T-helper 1 cell treated with Interleukin-12 subunit alpha and Interleukin-12 subunit beta and Interleukin-4 antibody, amounts not matched to agents 30 ng/mL and 1 ng/mL, for 36 hours (primary cell): ENCODE data around the gene SYNE1. TPM values are rescaled to one million over a fixed set of nuclear protein-coding genes. Genes with fewer than 3 reads are reported as not detected.
"Not testable (repeated sequence)": the region's sequence is repeated elsewhere in the genome, so short reads cannot be mapped to it uniquely, and the experiment has no call there.

Source experiments
- intact Hi-C: fragments of 100-400 bp; cut with micrococcal nuclease; formaldehyde crosslinking; loops from one replicate; pipeline ENCODE4 v1.15.1; 2024
- total RNA-seq: library from RNA; stranded (reverse); gene quantifications from 2 replicates; pipeline ENCODE4 v1.2.3, GENCODE V29; 2022

SYNE1 gene
- total RNA-seq, 1 donor from 2014 or later, result 83.5 TPM

DNA sequence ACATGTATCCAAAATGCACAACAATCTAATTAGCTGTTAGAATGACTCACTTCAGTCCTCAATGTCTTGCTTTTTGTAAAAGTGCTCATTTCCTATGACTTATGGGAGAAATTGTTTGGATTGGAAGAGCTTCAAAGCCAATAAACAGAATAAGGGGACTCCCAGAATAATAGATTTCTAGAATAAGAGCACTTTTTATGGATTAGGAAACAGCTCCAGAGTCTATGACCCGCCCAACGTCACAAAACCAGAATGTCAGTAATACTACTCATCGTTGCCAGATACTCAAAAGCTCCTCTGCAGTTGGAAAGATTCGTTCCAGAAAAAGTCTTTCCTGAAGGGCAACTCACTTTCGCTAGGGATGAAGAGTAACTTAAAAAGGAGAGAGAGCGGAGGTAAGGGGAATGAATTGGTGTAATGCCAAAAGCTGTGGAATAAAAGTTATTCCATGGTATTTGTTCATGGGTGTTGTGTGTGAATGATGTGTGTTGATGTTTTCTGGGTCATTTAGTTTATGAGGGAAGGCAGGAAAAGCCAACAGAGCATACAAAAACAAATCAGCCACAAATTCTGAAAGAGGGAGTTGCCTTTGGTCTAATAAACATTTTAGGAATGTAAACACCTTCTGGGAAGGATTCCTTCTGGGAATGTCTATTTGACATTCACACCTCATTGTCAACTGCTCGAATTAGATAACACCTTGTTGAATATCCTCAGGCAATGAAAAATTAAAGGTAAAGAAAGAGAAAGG, 64.6 kb downstream of the SYNE1 start:
- intact Hi-C loops, result no loop called here

DNA sequence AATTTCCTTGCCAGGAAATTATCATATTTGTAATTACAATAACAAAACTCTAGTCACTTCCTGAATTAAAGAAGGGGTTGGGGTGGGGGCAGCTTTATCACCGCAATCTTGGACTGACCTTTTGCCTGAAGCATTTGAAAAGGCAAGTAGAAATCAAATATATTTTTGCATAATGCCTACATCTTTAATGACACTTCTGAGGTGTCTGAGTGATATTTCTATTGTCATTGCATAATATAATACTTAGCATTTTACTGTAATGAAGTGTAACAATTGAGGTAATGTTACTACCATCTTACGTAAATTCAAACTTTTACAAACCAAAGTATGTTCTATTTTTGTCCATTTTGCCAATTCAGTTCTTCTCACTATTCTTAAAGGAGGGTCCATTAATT, 65.2 kb downstream of the SYNE1 start:
- intact Hi-C loops, result no loop called here

DNA sequence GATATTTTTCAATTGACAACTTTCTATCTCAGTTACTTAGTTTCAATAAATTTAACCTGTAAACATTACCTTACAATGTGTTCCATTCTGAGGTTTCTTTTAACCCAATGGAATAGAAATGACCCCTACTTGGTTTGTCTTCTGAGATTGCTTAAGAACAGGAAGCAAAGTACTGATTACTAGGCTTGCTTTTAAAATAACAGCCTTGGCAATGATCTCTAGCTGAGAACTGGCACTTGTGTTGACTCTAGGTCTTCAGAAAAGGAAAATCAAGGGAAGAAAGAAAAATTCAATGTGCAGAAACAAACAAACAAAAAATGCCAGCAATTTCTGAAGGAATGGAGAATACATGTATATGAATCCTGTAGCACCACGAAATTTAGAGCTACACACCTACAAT, 66.1 kb downstream of the SYNE1 start:
- intact Hi-C loops, result no loop called here

DNA sequence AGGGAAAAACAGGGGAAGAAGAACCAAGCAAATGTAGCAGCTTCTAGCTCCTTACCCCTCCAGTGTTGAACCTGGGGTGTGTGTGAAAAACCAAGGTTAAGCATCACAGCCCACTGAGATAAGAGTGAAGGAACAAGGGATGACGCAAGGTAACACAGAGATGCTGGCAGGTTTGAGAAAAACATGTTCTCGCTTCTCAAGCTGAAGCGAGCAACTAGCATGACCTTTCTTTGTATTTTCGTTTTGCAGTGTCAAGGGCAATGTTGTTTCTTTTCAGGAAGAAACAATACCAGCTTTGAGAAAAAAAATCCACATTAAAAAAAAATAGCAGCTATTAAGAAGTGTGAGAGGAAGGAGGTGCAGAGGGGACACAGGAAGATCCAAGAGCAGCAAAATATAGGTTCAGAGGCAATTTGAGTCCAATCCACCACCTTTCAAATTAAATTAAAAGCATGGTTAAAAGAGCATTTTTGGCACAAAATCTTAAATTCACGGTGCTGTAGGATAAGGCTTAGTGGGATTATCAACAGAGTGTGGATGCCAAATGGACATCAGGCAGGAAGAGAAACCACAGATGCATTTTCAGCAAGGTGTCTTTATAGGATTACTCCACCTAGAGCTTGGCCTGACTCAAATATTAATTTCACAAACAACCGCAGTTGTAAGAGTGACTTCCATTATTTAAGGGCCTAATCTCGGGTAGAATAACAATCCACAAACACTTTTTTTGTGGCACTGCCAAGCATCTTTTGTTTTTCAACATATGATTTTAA, 70.9 kb downstream of the SYNE1 start:
- intact Hi-C loops, result no loop called here

DNA sequence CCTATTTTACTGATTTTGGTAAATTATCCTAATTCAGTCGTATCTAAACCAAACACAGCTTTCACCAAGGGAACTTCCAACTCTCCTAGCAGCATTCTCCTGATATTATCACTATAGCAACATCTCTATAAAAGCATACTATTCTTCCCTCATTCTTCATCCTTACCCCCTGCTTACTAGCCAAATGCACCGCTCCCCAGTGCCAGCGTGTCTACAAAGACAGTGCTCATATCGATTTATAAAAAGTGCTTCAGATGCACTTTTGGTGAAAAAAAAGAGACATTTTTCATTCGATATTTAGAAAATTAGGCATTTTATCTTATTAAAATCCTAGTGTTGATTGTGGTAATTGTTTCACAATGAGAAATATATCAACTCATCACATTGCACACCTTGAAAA, 74.0 kb downstream of the SYNE1 start:
- intact Hi-C loops, result no loop called here

DNA sequence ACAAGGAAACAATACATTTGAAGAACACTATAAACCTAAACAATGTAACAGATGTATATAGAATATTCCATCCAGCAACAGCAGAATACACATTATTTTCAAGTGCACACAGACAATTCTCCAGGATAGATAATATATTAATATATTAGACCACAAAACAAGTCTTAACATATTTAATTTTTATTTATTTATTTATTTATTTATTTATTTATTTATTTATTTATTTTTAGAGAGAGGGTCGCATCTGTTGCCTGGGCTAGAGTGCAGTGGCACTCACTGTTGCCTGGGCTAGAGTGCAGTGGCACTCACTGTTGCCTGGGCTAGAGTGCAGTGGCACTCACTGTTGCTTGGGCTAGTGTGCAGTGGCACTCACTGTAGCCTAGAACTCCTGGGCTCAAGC, 78.4 kb downstream of the SYNE1 start:
- intact Hi-C loops, result not testable (repeated sequence)

DNA sequence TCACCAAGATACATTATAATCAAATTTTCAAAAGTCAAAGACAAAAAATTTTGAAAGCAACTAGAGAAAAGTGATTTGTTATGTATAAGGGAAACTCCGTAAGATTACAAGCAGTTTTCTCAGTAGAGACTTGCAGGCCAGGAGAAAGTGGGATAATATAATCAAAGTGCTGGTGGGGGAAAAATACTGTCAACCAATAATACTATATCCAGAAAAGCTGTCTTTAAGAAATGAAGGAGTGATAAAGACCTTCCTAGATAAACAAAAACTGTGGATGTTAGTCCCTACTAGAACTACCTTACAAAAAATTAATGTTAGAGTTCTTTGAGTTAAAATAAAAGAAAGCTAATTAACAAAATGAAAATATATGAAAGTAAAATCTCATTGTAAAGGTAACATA, 79.7 kb downstream of the SYNE1 start:
- intact Hi-C loops, result no loop called here

DNA sequence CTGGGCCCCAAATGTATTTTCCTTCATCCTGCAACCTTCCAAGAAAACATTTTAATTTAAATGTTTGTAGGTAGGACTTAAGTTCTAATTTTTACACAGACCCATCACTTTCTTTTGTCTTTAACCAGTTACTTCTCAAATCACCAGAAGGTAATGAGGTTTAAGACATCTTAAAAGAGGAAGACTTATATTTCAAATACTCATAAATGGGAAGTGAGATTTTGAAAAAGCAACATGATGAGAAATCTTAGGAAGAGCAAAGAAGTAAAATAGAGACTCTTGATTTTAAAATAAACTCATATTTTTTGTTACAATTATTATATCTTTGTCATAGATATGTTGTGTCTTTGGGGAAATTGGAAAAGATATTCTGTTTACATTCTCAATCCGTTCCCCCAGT, 82.3 kb downstream of the SYNE1 start:
- intact Hi-C loops, result no loop called here

DNA sequence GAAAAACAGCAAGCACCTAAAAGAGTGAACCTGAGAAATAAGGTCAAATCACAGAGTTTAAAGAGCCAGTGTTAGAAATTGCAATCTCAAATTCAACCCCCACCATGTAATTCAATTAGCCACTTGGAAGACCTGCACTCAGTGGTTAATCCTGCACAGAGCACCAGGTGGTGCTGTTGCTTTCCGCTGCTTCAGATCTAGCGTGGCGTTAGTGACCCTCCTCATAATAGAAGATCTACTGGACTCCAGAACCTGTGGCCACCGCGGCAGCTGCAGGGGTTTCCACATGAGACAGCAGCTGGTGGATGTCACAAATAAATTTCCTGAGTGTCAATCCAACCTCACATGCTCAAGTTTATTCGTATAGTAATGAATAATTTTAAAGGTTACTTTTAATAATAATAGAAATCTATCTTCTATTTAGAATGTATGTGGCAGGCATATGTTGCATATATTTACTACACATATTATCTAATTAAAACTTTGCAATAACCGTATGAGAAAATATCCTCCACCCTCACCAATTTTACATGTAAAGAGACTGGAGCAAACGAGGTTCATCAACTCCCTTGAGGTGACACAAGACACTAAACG, 84.4 kb downstream of the SYNE1 start:
- intact Hi-C loops, result loop anchor here (1.0 kb wide), 4 partner anchors 91 to 472 kb away; no protein-coding TSS in a partner anchor

DNA sequence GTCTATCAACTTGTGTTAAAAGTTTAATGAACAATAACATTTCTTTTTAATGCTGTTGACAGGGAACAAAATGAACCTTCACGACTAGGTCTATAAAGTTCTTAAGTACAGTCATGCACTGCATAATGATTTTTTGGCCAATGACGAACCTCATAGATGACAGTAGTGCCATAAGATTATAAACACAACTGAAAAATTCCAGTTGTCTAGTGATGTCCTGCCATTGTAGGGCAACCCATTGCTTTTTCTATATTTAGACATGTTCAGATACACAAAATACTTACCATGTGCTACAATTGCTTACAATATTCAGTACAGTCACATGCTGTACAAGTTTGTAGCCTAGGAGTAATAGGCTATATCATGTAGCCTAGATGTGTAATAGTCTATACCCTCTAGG, 93.6 kb downstream of the SYNE1 start:
- intact Hi-C loops, result no loop called here

DNA sequence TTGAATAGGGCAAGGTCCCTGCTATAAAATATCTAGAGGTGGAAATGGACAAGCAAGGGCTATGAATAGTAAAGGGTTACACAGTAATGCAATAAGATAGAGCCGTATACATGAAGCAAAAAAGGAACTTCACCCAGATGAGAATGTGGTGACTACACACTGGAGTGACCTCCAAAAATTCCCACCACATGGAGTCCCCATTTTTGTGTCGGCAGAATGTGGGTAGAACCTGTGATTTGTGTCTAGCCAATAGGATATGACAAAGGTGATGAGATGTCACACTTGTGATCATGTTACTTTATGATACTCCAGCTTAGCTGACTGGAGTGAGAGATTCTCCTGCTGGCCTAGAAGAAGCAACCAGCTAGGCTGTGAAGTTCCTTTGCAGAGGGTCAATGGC, 96.8 kb downstream of the SYNE1 start:
- intact Hi-C loops, result no loop called here

DNA sequence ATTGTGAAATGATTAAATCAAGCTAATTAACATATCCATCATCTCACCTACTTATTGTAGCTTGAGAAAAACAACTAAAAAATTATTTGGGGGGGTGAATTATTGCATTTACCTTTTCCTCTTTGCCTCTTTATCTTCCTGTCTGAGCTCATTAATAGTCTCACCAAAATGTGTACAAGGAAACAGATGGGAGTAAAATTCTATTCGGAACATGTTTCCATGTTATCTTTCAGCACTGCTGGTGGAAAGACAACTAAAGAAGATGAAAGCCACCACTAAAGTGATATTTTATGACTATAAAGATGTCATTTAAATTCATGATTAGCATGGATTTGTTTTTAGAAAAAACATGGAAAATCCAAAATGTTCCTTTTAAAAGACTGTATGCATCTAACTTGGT, 102.6 kb downstream of the SYNE1 start:
- intact Hi-C loops, result no loop called here

DNA sequence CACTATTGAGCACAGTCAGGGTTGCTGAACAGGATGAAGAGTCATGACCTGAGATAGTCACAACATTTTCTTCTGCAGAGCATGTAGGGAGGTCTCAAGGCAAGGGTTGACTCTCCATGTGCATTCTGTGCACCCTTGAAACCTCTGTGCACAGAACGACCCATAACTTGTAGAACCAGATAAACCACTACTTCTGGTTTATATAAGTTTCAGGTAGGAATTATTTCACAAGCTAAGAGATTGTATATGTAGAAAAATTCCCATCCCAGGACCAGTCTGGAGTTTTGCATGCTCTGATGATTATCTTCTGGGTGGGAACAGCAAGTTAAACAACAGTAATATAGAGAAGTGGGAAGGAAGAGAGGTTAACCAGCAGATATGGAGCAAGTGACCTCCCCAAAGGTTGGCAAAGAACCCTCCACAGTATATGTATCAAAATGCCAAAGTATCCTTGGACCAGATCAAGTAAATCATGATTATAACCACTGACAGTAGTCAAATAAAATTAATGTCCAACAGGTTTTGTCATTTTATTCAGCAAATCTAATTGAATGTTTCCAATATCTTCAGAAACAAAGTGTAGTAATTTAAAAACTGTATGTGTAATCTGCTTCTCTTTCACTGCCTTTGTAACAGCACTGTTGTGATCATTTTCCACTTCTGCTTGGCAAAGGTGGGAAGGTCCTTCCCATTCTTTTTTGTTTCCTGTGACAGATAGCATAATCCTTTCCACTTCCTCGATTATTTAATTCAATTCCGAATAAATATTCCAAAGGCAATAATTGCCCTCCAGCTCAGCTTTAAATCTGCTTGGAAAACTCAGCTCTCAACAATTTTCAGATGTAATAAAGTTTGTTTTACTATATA, 104.4 kb downstream of the SYNE1 start:
- intact Hi-C loops, result no loop called here

DNA sequence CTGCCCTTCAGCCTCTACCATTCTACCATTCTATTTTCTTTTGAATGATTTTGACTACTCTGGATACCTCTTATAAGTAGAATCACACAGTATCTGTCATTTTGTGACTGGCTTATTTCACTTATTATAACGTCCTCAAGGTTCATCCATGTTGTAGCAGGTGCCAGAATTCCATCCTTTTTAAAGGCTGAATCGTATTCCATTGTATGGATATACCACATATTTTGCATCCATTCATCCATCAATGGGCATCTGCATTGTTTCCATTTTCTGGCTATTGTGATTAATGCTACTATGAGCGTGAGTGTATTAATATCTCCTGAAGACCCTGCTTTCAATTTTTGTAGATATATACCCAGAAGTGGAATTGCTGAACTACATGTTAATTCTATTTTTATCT, 105.5 kb downstream of the SYNE1 start:
- intact Hi-C loops, result no loop called here

DNA sequence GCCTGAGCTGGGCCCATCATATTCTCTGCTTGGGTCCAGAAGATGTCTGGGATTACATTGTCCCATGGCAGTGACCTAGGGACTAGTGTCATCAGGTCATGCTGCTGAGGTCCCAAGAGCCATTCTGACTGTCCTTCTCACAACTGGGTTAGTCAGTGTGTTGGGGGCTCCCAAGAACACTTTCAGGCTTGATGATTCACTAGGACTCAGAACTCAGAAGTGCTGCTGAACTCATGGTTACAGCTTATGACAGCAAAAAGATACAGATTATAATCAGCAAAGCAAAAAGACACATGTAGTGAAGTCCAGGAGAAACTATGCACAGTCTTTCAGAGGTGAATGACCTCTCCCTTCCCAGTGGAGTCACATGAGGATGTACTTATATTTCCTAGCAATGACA, 107.8 kb downstream of the SYNE1 start:
- intact Hi-C loops, result no loop called here

DNA sequence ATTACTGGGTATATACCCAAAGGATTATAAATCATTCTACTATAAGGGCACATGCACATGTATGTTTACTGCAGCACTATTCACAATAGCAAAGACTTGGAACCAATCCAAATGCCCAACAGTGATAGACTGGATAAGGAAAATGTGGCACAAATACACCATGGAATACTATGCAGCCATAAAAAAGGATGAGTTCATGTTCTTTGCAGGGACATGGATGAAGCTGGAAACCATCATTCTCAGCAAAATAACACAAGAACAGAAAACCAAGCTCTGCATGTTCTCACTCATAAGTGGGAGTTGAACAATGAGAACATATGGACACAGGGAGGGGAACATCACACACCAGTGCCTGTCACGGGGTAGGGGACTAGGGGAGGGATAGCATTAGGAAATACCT, 123.0 kb downstream of the SYNE1 start:
- intact Hi-C loops, result not testable (repeated sequence)

DNA sequence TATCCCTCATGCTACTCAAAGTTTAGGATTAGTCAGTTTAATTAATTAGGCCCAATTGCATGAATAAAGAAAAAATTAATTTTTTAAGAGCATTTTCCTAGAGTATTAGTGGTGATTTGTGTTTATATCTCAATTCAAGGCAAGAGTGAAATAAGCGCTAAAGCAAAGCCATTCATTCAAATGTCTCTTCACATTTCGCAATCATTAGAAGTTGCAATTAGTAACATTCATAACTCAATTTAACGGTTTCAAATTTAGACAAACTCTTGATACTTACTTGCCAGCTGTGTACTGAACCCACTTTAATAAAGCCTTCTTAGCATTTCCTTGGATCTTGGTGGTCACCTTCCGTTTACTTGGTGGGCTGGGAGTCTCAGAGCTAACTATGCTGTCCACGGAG, 127.2 kb downstream of the SYNE1 start:
- intact Hi-C loops, result no loop called here

DNA sequence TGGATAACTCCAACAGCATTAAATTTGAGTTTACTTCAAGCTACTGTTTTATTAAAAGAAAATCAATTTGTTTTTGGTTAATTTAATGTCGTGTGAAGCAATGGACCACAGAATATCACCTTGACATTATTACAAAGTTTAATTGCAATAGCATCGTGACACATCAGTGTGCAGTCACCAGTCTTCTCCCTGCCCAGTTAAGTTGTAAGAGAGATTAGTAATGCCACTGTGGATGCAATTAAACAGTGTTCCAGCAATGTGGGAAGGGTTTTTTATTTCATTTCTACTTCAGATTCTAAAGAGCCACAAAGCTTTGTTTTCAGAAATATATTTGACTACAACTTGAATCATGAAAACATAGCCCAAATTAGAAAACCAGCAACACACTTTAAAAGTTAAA, 128.7 kb downstream of the SYNE1 start:
- intact Hi-C loops, result no loop called here

DNA sequence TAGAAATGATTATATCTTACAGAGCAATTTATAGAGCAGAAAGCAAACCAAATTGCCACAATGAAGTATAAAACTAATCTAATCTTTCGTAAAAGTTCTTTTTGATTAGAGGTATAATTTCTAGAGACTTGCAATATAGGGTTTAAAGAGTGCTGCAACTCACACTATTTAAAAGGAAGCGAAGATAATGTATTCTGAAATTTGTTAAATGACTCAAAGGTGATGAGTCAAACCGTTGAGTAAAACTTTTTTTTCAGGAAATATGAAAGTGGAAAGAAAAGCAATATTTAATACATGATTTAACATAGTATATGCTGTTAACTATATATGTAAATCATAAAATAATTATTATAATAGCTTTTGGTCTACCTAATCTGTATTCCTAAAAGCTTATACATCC, 133.6 kb downstream of the SYNE1 start:
- intact Hi-C loops, result no loop called here

DNA sequence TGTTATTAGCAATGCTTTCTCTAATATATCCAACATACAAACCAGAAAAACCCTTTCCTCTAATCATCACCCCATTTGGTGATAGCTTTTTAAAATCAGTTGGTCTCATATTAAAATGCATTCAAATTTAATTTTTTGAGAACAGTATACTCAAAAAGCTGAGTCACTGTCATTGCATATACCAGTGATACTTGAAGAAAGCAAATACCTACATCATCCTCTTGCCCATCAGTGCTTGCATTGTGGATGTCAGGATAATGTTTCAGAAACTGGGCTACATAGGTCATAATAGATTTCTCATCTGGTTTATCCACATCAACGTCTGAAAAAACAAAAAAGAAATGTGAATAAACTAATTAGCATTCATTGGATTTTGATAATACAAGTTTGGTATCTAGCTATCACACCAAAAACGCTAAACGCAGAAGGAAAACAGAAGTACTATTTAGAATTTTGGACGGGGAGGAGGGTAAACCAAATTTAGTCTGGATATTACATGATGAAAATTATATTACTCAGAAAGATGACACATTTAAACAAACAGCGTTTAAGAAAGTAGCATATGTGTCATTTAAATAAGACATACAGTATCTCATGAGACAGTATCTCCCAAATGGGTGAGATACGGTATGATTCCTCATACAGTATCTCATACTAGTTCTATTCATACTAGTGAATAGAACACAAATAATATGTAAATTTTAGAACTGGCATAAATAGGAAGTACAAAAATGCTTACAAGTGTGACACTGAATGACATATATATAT, 134.6 kb downstream of the SYNE1 start:
- intact Hi-C loops, result no loop called here

DNA sequence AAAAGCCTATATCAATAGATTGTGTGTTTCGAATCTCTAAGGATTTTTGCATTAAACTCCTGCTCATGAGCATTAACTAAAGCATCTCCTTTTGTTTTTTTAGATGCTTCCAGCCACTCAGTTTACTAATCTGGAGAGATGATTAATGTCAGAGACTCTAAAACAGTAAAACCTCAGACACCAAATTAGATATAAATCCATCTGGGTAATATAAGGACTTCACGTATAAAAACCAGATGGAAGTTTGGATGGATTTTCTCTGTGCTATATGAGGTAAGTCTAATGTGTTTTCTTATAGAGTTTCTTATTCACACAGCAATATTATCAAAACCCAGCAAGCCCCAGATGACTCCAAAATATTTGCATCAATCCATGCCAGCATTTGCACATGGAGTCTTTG, 137.2 kb downstream of the SYNE1 start:
- intact Hi-C loops, result no loop called here
